NCI-H1105 (cell line): ENCODE measurements around the gene UBLCP1.
"Not testable (repeated sequence)": the region's sequence is repeated elsewhere in the genome, so short reads cannot be mapped to it uniquely, and the experiment has no call there.

Source experiments
- DNase-seq: peaks from one replicate; lab custom pipeline; 2025; lab: John Stamatoyannopoulos, UW

Gene UBLCP1, protein sequence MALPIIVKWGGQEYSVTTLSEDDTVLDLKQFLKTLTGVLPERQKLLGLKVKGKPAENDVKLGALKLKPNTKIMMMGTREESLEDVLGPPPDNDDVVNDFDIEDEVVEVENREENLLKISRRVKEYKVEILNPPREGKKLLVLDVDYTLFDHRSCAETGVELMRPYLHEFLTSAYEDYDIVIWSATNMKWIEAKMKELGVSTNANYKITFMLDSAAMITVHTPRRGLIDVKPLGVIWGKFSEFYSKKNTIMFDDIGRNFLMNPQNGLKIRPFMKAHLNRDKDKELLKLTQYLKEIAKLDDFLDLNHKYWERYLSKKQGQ

DNA sequence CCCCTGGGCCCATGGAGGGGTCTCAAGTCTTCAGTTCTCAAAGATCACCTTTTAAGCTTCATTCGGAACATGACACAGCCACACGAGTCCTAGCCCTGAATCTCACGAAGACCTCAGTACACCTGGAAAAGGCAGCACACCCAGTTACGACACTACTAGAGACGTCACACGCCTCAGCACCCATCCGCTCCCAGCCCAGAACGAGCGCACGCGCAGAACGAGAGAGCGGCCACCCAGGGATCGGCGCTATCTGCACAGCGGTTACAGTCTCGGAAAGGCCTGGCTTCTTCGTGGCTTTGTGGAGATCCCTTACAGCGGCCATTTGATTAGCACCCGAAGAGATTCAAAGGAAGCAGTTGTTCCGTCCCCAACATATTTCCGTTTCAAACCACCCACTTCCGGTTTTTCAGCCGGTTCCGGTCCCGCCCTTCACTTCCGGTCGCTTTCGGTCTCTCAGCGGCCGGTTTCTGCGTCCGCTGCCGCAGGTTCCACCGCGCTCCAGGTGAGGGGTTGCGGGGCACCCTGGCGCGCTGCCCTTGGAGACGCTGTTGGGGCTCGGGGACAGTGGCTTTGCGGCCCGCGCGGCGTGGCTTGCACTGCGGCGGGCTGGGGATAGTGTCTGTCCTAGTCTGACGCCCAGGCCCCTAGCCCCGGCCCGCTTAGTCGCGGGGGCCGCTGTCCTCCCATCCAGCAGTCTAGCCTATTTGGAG is at the start of gene UBLCP1:
TSS of gene UBLCP1 (plus strand) at position 432 of the 710 bp plus-strand sequence. CDS start 5,626 bp downstream, outside the sequence.
- peak; percentile 38 for DNase-seq

DNA sequence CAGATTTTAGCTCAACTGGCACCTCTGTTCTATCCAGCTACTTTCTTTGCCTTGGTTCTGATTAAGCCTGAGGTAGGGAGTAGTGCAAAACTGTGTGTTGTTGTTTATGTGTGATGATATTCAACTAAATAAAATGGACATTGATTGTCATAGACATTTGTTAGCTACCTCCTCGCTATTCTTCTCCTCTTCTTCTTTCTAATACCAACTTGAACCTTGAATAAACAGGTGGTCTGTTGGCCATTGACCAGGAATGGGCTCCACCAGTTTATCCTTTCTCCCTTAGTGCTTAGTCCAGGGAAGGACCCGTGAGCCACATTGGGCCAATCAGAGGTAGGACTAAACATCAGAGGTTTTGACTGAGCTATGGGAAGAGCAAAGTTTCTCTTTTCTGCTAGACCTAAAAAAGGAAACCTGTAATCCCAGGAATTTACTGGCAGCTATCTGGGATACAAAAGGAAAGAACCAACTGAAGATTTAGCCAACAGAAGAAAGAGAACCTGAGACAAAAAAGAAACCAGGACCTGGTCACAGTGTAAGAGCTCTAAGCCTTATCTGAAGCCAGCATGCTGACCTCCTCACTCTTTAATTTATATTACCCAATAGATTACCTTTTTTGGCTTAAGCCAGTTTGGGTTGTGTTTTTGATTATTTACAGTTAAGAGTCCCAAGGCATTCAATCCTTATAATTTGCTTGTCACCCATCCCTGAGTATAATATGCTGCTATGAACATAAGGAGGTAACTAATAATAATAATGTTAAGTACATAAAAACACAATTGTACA is 48.4 kb upstream of the UBLCP1 start:
- no peak for DNase-seq

DNA sequence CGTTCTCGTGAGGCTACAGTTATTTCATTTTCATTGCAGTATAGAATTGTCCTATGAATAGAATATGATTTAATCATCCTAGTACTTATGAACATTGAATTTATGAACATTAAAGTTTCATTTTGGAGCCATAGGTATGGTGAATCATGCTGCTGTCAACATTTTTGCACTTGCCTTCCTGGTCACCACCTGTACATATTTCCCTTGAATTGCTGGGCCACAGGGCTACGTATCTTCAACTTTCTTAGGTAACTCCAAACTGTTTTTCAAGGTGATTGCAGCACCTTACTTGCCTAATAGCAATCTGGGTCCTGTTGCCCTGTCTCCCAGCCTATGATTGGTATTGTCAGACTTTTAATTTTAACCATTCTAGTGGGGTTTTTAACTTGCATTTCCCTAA is 47.2 kb upstream of the UBLCP1 start:
- DNase-seq: no peak

DNA sequence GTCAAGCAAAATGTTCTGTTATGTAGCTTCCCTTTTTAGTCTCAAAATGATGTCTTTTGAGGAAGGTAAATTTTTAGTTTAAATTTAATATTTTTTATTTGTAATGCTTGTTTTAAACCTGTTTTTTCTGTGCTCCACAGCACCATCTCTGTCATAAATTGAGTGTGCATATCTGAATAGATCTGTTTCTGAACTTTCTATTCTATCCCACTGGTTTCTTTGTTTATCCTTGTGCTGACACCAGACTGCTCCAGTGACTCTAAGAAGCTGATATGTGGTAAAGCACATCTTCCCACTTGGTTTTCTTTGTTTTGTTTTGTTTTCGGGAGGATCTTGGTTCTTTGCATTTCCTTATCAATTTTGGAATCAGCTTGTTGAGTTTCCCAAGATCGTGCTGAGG is 46.6 kb upstream of the UBLCP1 start:
- DNase-seq: no peak

DNA sequence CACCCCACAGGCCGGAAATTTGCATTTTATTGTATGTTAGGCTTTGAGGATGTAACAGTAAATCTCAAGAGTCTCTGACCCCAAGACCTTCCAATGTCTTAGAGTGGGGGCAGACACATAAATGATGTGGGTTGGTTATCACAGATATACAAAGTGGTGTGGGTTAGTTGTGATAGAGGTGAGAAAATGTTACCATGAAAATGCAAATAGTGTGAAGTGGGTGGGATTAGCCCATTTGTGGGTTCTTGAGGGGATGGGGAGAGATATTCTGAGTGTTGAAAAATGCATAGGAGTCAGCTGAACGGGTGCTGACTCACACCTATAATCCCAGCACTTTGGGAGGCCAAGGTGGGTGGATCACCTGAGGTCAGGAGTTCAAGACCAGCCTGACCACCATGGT is 45.9 kb upstream of the UBLCP1 start:
- no peak for DNase-seq

DNA sequence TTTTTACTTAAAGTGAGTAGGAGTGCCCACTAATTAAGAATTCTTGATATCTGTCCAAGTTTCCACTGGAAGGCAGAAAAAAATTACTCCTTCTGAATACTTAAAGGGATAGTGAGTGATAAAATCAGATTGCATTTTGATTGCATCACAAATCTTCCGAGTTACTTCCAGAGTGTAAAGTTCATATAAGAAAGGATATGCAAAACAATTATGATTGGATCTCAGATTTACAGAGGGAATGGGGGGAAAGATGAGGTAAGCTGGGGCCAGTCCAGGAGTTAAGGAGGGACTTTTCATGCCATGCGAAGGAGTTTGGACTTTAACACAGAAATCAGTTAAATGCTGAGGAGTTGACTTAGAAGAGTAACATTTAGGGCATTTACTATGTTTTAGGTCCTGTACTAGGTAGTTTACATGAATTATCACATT is 44.5 kb upstream of the UBLCP1 start:
- no peak for DNase-seq

DNA sequence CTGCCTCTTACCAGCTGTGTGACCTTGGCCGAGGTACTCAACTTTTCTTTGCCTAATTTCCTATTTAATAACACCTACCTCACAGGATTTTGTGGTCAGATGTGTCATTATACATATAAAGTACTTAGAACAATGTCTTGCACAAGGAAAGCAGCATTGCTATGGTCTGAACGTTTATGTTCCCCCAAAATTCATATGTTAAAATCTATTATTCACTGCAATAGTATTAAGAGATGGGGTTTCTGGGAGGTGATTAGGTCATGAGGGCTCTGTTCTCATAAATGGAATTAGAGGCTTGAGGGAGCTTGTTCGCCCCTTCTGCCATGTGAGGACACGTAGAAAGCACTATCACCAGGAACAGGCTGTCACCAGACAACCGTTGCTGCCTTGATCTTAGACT is 42.9 kb upstream of the UBLCP1 start:
- no peak for DNase-seq

DNA sequence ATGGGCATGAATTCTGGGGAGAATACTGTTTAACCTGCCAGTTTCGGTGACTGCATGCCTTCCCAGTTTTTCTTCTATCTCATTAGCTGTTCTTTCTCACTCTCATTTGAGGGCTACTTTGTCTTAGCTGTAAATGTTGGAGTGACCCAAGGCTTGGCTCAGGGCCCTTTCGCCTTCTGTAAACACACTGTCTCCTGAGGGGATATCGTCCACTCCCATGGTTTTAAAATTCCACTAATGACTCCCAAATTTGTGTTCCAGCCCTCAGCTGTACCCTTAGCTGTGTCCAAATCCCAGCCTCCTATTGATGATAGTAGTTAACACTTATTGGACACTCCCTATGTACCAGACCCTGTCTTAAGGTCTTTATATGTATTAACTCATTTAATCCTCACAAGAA is 39.6 kb upstream of the UBLCP1 start:
- DNase-seq: no peak

DNA sequence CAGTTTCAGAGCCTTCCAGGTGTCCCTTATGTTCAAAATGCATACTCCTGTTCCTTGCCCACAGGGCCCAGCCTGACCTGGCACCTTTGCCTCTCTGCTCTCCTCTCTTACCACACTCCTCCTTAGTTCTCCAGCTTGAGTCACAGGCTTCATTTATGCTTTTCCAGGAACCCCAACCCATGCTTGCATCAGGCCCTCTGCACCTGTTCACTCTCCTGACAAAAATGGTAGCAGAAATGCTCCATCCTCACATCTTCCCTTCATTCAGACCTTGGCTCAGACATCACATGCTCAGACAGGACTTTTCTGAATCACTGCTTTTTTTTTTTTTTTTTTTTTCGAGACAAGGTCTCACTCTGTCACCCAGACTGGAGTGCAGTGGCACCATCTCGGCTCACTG is 38.6 kb upstream of the UBLCP1 start:
- no peak for DNase-seq

DNA sequence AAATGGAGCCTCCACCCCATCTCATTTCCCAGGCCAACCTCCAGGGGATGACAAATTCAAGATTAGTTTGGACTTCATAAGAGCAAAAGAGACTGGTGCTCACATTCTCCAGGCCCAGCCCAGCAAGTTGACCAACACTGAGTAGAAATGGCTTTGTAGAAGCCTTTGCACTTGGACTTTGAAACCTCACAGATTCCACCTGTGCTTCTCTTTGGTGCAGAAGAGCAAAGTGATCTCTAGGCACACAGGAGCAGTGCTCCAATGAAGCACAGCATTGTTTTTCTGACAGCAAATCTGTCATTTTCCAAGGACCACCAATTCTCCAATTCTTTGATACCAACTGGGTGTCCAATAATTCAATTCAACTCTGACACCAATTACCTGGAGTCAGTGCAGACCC is 36.6 kb upstream of the UBLCP1 start:
- no peak for DNase-seq

DNA sequence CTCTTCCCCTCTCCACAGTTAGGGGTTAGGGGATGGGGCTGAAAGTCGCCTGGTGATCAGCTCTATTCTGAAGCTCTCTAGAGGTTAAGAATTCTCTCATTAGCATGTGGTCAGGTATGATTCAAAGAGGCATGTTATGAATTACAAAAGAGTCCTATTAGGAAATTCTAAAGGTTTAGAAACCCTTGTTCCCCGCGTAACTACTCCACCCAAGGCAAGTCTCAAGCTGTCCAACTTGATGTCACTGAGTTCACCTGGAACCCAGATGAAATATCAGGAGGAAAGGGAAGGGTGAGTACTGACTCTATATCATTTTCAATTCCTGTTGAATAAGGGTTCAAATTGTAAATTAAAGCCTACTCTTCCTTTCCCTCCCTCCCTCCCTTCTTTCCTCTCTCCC is 35.6 kb upstream of the UBLCP1 start:
- no peak for DNase-seq

DNA sequence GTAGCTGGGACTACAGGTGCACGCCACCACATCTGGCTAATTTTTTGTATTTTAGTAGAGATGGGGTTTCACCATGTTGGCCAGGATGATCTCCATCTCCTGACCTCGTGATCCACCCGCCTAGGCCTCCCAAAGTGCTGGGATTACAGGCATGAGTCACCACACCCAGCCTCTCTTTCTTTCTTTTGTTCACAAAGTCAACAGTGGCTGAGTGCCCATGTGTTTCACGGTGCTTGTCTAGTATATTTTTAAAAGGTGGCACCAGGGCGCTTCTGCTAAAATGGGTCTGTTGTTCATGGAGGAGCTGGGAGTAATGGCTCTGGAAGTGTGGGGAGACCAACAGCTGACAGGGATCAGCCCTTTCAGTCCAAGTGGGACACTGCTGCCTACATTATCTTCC is 35.0 kb upstream of the UBLCP1 start:
- not testable (repeated sequence) for DNase-seq

DNA sequence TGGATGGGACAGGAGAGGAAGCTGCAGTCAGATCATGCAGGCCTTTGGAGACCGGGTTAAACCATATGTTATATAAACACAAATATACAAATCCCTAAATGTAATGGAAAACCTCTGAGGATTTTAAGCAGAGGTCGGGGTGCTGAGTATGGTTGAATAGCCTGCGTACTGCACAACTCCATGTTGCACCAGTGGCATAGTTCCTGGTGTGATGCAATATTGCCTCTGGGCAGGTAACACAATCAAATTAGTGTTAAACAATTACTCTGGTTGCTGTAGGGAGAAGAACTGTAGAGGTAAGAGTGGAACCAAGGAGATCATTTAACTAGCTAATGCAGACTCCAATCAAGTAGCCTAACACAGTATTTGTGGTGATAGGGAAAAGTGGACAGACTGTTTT is 32.4 kb upstream of the UBLCP1 start:
- DNase-seq: no peak

DNA sequence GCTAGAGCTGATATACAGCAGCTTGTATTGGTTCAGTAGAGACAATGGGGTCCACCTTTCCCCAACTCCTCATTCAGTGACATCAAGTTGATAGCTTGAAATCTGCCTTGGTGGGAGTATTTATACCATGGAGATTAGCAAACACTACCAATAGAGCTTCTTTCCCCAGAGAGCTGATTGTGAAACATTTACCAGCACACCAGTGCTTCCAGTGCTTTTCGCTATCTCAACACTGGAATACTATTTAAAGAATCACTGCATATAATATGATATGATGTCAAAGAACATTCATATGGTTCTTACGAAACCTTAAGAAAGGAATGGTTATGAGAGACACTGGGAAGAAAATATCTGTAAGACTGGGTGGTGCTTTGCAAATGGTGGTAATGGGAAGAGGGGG is 31.9 kb upstream of the UBLCP1 start:
- no peak for DNase-seq

DNA sequence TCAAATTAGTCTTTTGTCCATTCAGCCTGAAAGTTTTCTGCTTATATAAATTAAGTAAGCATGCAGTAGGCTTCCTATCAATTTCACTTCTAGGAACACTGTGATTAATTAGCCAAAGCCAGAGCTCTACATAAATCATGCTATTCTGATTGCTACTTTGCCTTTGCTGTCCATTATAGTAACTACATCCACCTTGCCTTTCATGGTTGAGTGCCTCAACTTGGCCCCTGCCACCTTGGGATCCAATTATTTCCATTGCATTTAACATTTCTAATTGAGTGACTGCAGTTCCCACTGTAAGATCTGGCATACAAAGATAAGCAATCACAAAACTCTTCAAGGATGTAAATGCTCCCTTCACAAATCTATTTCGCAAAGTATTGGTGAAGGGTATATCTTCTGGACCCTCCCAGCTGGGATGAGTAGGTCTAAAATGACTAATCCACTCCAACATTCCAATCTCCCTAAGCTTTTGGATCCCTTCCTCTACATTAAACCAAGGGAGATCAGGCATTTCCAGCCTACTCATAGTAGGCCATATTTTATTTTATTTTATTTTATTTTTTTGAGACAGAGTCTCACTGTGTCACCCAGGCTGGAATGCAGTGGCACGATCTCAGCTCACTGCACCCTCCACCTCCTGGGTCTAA is 27.1 kb upstream of the UBLCP1 start:
- not testable (repeated sequence) for DNase-seq

DNA sequence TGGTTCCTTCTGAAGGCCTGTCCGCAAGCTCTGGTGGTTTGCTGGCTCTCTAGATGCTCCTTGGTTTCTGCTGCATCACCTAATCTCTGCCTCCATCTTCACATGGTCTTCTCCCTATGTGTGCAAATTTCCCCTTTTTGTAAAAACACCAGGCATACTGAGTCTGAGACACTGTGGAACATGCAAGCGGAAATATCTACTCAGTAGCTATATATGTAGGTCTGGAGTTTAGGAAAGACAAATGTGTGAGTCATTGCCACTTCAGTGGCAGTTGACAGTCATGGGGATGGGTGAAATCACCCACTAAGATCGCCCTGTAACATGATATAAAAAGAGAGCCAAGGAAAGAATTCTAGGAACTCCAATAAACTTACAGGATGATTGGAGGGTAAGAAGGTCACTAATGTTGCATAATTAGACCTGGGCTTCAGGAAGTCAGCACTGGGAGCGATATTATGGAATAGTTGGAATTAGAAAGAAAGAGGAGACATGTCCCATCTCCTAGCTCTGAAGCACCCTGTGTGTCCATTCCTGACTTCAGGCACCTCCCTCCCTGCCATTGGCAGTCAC is 22.7 kb upstream of the UBLCP1 start:
- no peak for DNase-seq

DNA sequence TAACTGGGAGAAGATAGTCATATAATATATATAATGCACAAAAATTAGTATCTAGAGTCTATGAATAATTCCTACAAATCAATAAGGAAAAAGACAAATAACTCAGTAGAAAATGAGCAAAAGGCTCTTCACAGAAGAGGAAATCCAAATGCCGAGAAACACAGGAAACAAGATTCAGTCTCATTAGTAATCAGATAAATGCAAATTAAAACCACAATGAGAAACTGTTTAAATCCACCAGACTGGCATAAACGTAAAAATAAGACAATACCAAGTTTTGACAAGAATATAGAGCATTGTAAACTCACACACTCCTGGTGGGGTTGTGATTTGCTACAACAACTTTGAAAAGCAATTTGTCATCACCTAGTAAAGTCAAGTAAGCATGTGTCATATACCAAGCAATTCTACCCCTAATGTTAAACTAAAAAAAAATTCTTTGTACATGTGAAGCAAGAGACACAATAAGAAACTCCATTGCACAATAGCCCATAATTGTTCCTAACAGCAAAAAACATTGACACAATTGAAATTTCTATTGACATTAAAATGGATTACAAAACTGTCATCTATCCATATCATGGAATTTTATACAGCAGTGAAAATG is 21.0 kb upstream of the UBLCP1 start:
- DNase-seq: no peak

DNA sequence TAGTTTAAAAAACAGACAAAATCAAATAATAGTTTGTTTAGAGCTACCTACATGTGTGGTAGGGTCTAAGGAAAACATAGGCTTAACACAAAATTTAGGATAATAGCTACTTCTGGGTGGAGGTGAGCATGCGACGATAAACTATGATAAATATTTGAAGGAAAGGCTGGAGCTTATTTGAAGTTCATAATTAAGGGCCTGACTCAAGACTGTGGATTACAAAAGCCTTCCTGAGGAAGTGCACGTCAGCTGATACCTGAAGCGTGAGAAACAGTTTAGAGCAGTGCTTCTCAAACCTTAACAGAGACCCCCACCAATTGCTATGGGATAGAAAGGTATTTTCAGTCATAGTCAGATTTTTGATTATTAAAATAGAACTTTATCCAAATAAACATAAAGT is 20.4 kb upstream of the UBLCP1 start:
- no peak for DNase-seq

DNA sequence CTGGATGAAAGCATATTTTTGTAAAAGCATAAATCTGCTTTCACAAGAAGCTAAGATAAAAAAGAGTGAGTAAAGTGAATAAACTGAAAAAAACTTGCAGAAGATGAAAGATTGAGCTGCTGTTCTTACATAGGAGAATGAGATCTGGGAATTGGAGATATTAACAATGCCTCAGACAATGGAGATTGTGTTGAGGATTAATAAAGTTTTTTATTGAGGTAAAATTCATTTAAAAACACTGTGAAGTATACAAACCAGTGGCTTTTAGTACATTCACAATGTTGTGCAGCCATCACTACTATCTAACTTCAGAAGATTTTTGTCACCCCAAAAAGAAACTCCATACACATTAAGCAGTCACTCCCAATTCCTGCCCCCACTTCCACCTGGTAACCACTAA is 19.7 kb upstream of the UBLCP1 start:
- no peak for DNase-seq

DNA sequence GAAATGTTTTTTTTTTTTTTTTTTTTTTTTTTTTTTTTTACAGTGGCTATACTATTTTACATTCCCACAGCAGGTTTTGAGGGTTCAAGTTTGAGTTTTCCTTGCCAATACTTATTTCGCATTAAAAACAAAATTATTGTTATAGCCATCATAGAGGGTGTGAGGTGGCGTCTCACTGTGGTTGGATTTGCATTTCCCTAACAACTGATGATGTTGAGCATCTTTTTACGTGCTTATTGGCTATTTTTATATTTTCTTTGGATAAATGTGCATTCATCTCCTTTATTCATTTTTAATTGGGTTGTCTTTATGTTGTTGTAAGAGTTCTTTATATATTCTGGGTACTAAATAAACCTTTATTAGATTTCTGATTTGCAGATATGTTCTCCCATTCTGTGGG is 18.9 kb upstream of the UBLCP1 start:
- no peak for DNase-seq

DNA sequence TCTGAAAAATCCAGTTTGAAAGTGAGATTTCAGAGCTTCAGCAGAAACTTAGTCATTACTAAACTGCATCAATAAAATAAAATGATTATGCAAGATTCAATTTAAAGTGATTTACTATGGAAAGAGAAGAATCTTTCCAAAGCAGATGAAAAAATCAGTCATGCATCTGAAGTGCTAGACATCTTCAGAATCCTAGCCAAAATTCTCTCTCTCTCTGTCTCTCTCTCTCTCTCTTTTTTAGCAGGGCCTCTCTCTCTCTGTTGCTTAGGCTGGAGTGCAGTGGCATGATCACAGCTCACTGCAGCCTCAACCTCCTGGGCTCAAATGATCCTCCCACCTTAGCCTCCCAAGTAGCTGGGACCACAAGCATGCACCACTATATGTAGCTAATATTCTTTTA is 18.2 kb upstream of the UBLCP1 start:
- no peak for DNase-seq

DNA sequence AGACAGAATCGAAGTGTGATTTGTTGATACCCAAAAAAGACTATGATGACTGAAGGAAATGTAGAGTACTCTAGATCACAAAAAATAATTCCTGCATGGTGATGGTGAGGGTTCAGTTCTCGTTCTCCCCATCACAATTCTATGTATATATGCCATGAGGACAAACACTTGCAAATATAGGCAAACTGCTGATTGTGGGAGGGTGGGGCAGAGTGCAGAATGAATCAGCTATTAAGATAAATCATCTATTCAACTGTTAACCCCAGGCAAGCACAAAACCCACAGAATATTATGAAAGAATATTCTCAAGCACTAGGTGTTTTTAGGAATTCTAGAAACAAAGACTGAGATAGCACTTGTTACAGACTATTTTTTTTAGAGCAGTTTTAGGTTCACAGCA is 13.9 kb upstream of the UBLCP1 start:
- DNase-seq: no peak
